GM19238 (cell line): ENCODE data around the gene IGSF21.

Source experiments
- DNase-seq: peaks from one replicate; pipeline ENCODE4 v3.0.0; 2011; ENCODE audit warnings: low spot score; ENCODE audit not compliant: insufficient read length

The IGSF21 gene

DNA sequence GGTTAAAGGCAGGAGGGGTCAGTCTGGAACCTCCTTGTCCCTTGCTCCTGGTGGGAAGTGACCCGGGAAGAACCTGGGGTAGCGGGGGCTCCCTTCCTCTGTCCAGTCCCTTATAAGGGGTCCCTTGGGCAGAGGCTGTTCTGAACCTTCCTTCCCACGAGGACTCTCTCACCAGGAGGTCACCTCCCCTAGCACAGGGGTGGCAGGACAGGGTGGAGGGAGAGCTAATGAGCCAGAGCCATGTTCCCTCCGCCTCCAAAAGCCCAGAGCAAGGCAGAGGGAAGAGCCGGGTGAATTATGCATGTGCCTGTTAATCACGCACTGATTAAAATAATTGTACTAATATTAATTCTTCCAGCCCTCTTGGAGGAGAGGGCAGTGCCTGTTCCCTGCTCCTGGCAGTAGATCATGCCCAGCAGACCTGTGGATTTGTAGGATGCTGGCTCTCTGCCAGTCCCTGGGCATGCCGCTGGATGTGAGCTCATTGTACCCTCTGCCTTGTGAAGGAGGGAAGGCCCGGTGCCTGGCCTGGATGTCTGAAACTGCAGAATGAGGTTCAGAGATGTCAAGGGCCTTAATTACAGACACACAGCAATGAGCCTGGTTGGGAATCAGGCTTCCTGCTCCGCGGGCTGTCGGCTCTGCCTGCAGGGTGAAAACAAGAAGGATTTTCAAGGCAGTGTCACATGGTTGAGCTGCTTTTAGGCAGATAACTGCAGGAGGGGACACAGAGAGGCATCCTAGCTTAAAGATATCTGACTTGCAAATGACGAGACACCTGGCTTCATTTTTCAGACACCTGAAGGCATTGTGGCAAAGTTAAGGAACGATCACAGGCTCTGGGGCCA is 68.2 kb downstream of the IGSF21 start:
- no peak for DNase-seq

DNA sequence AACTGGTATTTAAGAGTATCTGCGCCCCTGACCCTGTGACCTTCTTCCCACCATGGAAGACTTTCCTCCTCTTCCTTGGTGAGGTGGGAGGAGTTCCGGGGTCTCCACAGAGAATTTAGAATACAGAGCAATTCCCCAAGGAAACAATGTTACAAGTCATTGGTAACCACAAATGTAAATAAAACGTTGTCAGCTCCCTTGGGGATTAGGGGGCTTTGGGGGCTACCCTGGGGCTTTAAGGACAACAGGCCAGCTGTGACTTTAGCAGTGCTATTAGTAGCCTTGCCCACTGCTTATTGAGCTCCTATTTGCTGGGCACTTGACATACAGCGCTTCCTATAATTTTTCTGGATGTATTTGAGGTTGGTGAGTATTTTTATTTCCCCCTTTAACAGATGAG is 69.0 kb downstream of the IGSF21 start:
- DNase-seq = no peak

DNA sequence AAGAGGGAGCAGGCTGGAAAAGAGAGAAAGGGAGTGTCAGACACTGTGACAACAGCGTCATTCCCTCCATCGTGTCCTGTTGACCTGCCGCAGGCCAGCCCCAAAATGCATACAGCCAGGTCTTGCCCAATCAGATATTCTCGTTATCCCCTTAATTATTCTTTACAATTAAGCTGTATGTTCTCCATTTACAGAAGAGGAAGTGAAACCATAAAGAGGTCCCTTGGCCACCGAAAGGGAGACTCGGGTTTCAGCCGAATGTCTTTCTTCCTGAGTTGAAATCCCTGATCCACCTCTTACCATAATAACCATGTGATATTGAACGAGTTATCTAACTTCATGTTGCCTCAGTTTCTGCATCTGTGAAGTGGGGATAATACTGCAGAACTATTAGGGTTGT is 70.5 kb downstream of the IGSF21 start:
- DNase-seq = peak; percentile 32

DNA sequence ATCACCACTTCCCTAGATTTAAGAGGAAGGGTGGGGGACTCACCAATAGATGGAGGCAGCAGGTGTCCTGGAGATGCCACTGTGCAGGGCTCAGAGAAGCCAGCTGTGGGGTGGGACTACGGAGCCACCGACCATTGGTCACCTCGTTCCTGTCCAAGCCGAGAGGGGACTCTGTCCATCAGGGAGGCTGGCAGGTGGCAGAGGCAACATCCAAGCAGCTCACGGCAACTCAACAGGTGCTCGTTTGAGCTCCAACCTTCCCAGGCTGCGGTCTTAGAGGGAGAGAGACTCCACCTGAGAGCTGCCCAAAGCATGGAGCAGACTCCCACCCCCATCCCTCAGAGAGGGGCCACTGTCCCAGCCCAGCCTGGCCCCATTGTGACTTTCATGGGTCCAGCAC is 71.4 kb downstream of the IGSF21 start:
- DNase-seq = no peak

DNA sequence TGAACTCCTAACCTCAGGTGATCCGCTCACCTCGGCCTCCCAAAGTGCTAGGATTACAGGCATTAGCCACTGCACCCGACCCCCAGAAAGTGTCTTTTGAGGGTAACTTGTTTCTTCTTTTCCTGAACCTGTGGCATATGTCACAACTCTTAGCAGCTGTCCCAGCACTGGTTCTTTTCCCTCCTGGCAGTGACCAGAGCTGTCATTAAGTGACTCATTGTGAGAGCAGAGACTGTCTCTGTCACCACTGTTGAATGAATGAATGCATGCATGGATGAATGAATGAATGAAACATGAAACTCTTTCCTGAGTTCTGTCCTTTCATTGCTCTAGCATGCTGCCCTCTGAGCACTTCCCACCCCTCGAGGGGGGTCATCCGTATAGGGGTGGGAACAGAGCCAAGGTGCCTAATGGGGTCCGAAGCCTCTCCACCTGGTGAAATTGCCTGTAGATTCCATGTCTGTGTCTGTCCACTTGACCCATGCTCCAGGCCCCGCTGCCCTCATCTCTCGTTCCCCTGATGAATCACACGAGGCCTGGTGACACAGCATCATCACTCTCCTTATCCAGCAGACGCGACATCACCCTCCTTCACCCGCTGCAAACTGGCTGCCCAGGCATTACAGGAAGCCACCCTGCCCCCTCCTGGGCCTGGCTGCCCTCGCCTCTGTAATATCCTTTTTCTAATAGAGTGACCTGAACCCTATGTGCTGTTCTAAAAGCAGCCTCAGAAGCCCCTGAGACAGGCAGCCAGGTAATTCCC is 75.0 kb downstream of the IGSF21 start:
- no peak for DNase-seq

DNA sequence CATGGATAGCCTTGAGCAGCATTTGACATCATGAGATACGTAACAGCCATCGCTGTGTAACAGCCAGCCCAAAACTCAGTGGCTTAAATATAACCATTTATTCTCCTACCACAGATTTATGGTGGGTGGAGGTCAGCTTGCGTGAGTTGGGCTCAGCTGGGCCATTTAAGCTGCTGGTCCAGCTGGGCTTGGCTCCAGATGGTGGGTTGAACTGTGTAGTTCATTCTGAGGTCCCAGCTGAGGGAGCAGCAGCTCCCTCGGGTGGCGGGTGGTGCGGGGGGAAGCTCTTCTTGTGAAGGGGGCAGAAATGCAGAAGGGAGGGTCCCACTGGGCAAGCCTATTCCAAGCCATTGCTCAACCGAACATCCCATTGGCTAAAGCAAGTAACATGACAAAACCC is 75.9 kb downstream of the IGSF21 start:
- no peak for DNase-seq

DNA sequence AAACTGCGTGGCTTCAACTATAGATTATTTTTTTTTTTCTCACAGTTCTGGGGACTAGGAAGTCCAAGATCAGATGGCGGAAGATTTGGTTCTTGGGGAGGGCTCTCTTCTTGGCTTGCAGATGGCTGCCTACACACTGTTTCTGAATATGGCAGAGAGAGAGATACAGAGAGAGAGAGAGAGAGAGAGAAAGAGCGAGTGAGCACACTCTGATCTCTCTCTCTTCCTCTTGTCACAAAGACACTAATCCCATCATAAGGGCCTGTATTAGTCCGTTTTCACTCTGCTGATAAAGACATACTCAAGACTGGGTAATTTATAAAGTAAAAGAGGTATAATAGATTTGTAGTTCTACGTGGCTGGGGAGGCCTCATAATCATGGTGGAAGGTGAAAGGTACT is 79.5 kb downstream of the IGSF21 start:
- no peak for DNase-seq

DNA sequence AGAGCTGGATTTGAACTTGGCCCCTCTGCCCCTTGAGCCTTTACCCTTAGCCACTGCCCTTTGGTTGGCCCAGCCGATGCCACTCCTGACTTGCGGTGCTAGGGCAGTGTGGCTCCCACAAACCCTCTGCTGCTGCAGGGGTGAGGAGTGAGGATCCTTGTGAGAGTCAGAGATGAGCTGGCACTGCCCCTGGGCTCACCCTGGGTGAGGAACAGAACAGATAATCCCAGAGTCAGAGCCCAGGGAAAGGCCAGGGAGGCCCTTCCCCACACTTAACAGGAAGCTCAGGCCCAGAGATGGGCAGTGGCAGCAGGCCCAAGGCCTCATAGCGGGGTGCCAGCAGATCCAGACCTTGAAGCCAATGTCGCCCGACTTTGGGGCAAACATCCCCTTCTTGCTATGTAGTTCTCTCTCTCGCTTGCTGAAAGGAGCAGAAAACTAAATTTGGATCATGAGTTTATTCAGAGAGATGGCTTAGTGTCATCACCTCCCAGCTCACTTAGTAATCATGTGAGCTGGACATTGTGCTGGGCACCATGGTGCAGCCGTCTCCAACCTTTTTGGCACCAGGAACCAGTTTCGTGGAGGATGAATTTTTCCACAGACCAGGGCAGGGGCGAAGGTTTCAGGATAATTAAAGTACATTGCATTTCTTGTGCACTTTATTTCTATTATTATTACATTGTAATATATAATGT is 81.4 kb downstream of the IGSF21 start:
- no peak for DNase-seq

DNA sequence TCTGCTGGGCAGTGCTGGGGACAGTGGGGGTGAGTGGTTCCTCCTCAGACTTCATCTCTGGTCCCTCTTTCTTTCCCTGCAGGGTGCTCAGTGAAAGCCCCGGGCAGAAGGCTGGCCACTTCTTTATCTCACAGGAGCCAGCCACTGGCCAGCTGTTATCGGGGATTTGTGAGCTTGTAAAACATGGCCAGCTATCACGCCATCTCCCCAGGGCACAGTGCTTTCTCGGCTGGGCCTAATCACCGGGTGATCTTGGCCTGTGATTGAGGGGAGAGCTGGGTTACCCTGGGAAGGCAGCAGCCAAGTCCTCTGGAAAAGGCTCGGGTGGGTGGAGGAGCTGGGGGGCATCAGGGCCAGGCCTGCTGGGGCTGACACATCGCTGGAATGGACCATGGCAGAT is 83.0 kb downstream of the IGSF21 start:
- no peak for DNase-seq

DNA sequence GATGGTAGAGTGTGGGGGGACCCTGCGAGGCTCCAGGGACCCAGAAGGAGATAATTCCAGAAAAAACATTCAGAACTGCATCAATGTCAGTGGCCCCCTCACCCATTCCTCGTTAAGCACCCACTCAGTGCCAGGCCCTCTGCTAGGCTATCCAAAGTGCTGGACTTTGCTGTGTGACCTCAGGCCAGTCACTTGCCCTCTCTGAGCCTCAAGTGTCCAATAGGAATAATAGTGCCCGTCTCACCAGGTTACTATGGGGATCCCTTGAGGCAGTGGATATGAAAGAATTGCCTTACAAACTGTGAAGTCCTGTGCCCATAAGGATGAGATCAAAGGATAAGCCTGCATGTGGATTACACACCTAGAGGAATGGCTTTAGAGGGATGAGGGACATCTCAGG is 83.4 kb downstream of the IGSF21 start:
- no peak for DNase-seq

DNA sequence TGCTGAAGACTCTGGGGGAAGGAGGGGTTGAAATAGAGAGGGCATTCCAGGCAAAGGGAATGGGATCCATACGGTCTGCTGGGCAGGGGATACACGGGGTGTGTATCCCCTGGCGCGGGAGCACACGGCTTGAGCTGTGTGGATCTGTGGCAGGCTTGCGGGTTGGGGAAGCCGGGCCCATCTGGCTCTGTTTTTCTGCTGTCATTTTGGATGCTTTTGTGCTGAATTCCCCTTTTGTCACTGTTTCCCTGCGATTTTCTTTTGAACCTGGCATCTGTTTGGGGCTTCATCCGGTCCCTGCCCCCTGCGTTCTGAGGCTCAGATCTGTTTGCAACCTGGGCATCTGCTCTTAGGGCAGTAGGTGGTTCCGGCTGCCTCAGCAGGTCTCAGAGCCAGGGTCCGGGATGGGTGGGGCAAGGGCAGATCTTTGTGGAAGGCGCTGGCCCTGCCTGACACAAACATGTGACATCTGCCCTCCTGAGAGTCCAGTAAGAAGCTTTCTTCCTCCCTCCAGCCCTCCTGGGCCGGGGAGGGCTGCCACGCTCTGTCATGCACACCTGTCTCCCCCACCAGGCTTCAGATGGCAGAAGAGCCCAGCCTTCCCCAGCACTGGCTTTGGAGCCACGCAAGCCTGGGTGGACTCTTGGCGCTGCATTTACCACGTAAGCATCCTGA is 84.0 kb downstream of the IGSF21 start:
- no peak for DNase-seq

DNA sequence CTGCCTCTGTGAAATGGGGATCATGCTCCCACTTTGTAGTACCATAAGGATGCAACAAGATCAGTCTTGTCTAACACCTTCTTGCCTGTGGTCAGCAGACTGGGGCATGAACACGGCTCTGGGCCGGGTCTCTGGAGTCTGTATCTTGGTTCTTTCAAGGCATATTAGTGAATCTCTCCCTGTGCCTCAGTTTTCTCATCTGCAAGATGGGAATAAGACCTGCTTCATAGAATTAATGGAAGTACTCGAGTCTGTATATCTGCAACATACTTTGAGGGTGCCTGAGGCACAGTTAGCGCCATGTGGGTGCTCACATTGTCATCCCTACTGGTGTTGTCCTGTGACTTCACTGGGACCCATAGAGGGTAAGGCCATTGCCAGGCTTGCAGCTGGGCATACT is 84.6 kb downstream of the IGSF21 start:
- DNase-seq = no peak

DNA sequence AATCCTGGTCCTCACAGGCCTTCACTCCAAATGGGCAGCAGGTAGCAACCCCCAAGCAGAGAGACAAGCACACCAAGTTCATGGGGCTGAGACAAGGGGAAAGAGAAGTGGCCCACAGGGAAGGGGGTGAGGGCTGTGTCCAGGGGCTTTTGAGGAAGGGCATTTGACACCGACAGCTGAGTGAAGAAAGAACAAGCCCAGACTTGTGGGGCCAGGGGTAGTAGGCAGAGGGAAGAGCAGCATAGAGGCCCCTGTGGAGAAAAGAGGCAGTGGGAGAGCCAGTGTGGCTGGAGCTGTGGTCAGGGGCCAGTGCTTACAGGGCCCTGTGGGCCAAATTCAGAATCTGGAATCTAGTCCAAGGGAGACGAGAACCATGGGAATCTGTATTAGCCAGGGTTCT is 85.4 kb downstream of the IGSF21 start:
- no peak for DNase-seq

DNA sequence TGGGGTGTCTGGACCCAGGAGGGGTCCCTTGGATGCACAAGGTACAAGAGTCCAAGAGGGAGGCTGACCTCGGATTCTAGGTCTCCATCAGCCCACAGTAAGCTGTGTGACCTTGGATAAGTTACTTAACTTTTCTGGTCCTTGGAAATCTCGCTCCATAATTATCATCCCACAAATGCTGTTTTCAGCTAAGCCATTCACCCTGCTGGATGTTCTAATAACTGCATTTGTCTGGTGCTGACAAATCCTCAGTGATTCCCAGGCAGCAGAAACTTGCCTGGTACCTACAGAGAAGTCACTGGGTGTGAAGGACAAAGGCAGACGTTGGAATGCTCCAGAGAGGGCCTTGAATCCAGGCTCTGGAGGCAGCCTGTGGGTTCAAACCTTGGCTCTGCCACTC is 89.7 kb downstream of the IGSF21 start:
- DNase-seq = no peak

DNA sequence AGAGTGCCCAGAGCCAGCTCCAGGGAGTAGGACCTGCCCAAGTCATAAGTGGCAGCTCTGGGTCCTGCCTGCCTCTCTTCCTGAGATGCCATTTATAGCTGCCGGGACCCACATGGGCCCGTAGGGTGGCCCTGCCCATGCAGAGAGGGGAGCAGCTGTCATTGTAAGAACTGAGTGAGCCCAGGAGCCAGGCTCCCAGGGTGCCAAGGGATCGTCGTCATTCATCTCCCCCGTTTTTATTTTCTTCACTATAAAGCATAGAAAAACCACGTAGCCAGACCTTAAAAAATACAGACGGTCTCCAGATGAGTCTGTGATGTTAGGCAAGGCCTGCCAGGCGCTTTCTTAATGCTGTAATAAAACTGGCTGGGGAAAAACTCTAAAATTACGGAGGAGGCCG is 90.7 kb downstream of the IGSF21 start:
- DNase-seq = no peak

DNA sequence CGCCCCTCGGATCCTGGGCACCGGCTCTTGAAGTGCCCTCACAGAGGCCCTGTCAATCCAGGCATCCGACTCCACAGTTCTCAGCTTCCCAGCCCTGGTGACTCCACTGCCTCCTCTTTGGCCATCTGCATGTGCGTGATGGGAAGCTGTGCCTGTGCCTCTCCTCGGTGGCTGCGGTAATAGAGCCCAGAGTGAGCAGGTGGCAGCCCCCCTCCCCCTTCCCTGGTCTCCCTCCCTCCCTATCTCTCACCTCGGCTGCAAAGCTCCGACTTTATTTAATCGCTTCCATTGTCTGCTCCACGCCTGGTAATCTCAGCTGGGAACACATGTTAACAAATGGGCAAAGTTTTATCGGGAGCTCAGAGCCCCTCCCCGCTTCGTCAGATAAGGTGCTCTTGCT is 91.9 kb downstream of the IGSF21 start:
- DNase-seq = no peak

DNA sequence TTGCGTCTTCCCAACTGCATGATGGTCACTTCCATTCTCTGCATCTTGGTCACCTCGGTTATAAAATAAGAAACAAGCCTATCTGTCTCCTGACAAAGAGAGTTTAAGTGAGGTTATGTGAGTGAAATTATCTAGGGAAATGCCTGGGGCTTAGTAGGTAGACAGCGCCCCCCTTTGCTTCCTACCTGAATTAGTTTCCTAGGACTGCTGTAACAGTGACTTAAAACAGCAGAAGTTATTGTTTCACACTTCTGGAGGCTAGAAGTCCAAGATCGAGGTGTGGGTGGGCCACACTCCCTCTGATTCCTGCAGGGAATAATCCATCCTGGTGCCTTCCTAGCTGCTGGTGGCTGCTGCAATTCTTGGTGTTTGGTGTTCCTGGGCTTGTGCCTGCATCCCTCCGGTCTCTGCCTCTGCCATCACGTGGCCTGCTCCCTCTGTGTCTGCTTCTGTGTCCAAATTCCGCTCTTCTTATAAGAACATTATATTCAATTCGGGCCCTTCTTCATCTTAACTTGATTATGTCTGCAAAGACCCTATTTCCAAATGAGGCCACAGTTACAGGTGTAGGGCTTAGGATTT is 92.6 kb downstream of the IGSF21 start:
- no peak for DNase-seq

DNA sequence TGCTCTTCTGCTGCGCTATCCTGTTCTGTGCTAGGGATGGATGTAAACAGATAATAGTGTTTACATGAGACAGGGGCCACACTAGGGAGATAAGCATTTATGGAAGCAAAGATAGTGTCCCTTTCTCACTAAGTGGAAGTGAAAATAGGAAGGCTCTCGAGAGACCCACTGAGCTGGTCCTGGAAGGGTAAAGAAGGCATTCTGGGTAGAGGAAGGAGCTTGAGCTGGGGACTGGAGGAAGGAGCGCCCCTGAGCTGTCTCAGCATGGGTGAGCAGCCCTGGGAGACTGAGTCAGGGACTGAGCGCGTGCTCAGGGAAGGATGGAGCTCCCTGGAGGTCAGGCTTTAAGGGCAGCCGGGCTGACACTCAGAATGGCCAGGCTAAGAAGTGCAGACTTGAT is 93.3 kb downstream of the IGSF21 start:
- DNase-seq = no peak

DNA sequence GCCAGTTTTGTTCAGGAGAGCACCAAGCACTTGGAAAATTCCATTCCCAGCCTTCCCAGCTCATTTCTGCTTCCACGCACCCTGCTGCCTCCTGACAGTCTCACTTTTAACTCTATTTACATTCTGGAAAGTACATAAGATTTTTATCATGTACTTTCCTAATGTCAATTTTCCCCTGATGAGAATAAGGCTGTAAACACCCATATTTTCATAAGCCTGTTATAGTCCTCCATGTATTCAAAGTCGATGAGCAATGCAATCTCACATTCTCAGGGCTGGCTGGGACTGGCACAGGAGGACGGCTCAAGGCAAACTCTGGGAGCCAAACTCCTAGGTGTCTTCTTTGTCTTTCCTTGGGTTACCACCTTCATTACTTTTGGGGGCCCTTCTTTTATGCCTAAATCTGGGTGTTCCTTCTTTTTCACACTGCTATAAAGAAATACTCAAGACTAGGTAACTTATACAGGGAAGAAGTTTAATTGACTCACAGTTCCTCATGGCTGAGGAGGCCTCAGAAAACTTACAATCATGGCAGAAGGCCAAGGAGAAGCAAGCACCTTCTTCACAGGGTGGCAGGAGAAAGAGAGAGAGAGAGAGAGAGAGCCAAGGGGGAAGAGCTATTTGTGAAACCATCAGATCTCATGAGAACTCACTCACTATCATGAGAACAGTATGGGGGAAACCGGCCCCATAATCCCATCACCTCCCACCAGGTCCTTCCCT is 94.6 kb downstream of the IGSF21 start:
- no peak for DNase-seq

DNA sequence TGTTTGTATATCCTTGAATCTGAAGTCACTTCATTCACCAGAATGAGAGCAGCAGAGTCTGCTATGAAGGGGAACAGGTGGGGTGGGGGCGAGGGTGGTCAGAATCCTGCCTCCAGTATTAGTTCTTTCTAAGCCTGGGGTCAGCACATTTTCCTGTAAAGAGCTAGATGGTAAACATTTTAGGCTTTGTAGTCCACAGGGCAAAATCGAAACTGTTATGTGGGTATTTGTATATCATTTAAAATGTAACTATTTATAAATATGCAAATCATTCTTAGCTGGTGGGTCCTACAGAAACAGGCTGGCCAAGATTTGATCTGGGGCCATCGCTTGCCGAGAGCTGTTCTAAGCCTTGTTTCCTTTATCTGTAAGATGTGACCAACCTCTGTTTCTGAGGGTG is 96.0 kb downstream of the IGSF21 start:
- DNase-seq = no peak

DNA sequence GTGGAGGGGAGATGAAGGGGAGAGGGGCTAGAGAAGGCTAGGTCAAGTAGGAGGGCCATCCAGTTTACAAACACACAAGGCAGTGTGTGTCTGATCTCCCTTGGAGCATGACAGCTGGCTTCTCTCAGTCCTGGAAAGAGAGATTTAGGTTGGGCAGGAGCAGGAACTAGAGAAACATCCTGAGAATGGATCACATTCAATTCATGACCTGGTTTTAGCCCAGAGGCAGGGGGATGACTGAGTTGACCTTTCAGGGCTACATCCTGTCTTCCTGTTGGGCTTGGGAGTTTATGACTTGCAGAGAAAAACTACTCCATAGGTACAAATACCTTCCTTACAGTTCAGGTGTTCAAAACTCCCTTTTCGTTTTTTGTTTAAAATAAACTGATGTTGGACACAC is 97.0 kb downstream of the IGSF21 start:
- DNase-seq = no peak
